NCI-H524 treated with DMSO at 0.1 percent for 48 hours (cell line): ENCODE results near the gene CACNA2D3.
"Not testable (repeated sequence)": the region's sequence is repeated elsewhere in the genome, so short reads cannot be mapped to it uniquely, and the experiment has no call there.

ENCODE experiments used
- DNase-seq: peaks from one replicate; lab custom pipeline; 2025; lab: John Stamatoyannopoulos, UW

CACNA2D3 gene

DNA sequence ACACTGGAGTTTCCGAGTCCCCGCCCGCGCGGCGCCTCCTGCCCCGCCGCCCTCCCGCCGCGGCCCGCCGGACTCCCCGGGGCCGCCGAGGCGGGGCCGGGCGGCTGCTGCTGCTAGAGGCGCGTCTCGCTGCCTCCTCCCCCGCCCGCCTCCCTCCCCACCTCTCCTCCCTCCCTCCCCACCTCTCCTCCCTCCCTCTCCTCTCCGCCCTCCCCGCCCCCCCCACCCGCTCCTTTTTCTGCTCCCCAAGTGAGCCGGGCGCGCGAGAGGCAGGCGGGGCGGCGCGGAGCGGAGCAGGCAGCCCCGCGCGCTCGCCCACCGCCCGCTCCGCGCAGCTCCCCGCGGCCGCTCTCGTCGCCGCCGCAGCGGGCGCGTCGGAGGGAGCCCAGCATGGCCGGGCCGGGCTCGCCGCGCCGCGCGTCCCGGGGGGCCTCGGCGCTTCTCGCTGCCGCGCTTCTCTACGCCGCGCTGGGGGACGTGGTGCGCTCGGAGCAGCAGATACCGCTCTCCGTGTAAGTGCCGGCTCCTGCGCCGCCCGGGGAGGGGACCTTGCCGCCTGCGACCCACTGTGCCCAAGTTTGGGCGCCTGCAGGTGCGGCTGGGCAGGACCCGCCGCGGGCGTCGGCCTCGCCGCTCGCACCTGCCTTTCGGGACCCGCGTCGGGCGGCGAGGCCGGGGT is at the start of gene CACNA2D3:
TSS of gene CACNA2D3 (plus strand) at position 229 of the 679 bp plus-strand sequence.
- DNase-seq = no peak

DNA sequence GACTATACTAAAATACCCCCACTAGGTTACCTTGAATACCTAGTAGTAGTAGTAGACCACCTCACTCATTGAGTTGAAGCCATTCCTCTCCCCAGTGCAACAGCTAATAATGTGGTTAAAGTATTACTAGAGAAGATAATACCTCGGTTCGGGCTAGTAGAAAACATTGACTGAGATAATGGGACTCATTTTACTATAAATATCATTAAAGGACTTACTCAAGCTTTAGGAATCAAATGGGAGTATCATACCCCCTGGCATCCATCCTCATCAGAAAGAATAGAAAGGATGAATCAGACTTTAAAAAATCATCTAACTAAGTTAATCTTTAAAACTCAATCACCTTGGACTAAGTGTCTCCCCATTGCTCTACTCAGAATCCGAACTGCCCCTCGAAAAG is 49.0 kb upstream of the CACNA2D3 start:
- no peak for DNase-seq

DNA sequence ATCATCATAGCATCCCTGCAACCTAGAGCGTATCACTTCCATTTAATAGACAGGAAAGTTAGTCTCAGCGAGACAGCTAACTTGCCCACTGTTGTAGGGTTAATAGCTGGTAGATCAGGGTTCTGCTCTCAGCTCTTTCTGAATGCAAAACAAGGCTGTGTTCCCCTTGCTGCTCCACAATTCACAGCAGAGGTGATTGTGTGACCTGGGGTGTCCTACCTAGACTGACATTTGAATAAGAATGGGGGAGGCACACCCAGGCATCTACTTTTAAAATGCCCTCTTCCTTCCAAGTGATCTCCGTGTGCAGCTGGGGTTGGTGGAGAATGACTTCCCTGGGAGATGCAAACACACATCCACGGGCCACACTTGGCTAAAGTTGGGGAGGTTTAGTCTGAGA is 43.0 kb upstream of the CACNA2D3 start:
- DNase-seq = no peak

GRCh38 chr3:54079730-54080325 is 42.5 kb upstream of the CACNA2D3 start:
- no peak for DNase-seq

- no peak for DNase-seq
Observed at GRCh38 chr3:54083921-54084320, 38.4 kb upstream of the CACNA2D3 start.

- no peak for DNase-seq
Observed at GRCh38 chr3:54085936-54086335, 36.4 kb upstream of the CACNA2D3 start.

- DNase-seq = no peak
Observed at GRCh38 chr3:54086652-54087405, 35.5 kb upstream of the CACNA2D3 start.

GRCh38 chr3:54087581-54088410 is 34.6 kb upstream of the CACNA2D3 start:
- DNase-seq = no peak

DNA sequence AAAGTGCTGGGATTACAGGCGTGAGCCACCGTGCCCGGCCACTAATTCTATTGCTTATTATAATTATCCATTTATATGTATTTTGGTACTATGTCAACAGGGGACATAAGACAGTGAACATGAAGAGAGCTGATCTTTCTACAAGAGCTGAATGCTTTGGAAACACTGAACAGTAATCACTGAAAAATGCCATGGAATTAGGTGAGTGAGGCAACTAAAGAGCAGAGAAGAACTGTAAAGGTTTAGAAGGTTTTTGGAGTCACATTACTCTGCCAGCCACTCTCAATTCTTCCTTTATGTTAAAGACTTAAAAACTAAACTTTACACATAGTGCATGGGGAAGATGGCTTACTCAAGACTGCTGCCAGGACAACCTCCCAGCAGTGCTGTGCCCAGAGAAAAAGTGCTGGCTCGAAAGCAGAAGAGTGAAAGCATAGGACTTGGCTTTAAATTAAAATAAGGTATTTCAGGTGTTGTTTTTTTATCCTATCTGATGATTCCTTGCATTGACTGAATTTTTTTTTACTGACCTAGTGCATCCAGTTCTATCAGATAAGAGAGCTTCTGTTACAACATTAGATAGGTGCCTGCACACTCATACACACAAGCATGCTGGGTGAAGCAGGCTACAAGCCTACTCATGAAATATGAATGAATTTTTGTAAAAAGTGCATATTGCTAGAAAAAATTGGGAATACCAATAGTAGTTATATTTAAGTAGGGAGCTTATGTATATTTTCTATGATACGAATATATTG is 28.7 kb upstream of the CACNA2D3 start:
- DNase-seq = no peak

DNA sequence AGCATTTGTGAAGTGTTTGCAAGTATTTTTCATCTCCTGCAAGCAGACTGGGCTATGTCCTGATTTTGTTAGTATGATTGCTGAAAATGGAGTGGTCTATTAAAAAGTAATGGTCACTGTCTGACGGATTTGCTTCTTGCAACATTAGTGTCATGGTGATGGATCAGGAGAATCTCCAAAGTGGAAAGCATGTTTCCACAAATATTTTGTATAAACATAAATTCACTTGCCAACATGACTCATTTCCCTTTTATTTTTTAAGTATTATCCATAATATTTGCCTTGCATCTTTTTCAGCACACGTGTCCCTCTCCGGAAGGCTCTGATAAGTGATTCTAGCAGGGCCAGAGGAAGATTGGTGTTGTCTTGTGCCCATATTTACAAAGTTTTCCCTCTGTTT is 27.4 kb upstream of the CACNA2D3 start:
- DNase-seq = no peak

- no peak for DNase-seq
Observed at GRCh38 chr3:54099381-54099780, 23.0 kb upstream of the CACNA2D3 start.

- no peak for DNase-seq
Observed at GRCh38 chr3:54104084-54104483, 18.3 kb upstream of the CACNA2D3 start.

- not testable (repeated sequence) for DNase-seq
Observed at GRCh38 chr3:54116129-54116528, 6.2 kb upstream of the CACNA2D3 start.

DNA sequence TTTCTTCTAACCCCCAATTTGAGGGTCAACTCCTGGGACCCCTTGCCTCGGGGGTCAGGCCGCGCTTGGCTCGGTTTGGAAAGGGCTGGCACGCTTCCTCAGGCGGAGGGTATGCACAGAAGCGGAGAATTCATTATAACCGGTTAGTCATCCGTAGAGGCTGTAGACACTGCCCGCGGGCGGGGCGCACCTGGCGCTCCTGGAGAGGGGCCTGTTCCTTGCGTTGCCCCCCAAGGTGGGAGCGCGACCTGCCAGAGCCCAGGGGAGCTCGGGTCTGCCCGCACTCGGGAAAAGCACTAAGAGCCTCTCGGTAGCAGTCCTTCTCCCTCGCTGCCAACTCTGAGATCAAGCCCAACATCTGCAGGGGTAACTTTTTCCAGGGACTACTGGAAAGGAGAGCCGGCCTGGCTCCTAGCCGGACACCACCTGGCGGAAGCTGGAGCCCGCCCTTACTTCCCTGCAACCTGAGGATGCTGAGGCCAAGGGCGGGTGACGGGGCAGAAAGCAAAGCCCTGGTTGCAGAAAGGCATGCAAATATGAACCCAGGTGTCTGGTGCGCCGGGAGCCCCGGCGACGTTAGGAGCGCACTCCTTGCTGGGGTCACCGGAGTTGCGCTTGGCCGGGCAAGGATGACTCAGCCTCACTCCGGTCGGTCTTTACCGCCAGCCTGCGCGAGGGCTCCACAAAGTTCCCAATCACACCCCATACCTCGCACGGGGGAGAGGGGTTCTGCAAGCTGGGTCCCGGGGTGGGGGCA is 1.5 kb upstream of the CACNA2D3 start:
- no peak for DNase-seq

DNA sequence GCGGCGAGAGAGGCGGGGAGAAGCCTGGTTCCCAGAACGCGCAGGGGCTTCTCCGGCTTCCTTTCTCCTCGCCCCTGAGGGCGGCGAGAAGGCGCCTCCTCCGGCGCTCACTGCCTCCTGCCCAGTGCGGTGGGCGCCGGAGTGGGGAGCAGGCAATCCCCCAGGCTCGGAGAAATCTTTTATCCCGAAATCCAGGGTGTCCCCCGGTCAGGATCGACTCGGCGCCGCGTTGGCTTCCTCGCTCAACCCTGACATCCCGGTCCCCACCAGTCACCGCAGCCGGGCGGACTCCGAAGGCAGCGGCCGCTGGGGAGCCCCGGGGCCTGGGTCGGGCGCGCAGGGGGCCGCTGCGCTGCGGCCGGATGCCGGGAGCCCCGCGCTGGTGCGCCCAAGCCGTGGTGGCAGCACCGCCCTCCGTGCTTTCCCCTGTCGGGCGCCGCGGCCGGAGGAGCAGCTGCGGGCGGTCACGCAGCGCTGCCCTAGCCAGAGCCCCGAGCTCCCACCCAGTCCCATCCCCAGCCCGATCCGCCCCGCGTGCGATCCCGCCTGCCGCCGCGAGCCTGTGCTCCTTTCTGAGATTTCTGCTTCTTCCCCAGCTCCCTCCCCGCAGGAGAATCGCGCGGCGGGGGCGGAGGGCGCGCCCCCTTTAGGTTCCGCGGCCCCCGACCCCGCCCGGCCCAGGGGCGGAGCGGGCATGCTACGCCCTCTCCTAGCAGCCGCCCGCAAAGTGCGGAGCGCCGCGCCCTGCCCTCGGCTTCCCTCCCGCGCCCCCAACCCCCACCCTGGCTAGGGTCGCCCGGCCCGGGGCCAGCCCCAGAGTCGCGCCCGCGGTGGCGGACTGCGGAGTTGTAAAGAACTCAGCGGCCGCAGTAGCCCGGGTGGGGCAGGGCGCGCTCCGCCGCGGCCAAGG is 683 bp upstream of the CACNA2D3 start:
- no peak for DNase-seq

DNA sequence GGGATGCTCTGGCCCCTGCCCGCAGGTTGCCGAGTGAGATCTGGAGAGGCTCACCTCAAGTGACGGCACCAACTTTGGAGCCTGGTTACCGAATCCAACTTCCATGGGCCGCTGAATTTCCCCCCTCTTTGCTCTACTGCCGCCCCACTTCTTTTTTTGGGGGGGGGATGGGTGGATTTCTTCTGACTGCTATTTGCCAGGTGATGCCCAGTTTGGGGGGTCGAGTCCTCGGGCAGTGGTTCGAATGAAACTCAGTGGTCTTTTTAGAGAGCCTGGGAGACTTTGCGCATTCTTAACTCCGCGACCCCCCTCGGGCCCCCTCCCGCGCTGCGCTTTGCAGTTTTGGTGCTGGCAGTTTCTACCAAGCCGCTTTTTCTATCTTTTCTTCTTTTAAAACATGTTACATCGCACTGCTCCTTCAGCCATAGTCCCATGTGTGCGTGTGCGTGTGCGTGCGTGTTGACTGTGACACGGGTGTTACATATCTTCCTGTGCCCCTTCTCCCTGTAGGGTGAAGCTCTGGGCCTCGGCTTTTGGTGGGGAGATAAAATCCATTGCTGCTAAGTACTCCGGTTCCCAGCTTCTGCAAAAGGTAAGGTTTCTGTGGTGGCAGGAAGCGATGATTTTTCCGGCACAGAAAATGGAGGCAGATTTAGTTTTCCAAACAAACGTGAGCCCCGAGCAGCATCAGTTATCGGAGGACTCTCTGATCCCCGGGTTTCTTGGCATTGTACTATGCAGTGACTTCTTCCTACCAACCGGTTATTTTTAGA is 837 bp downstream of the CACNA2D3 start:
- no peak for DNase-seq

- DNase-seq = no peak
Observed at GRCh38 chr3:54123776-54124196, 1.4 kb downstream of the CACNA2D3 start.

DNA sequence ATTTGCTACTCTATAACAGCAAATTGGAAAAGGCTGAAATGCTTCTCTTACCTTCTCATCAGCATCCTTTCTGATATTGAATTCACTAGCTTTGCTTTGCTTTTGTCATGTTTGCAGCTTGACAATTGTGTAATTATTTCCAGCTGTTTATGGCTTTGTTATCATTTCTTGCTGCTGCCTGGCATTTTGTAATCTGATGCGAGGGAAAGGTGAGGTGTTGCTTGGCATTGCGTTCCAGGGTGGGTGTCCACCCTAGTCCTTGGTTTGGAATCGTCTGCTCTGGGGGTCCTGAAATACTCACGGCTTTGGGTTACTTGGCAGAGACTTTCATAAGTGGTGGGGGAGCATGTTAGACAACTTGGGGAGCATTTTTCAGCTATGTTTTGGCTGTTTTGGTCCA is 2.9 kb downstream of the CACNA2D3 start:
- no peak for DNase-seq

DNA sequence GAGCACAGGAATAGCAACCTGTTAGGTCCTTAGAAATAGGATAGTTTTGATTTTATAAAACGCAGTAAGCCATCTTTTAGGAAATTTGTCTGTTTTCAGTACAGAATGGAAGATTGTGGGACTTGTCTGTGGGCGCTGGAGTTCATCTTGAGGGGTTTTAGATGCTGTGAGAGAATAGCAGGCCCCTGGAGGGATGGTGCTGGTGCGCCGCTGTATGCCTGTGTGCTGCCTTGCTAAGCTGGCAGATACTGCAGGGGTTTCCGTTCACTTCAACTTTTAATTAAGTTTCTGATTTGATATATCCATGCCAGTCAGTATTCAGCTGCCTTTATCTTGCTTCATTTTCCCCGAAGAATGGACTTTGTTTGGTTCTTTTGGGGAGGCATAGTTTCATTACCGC is 4.2 kb downstream of the CACNA2D3 start:
- DNase-seq = no peak
